Prostate gland (tissue), 2 donors: ENCODE results near the gene APOBEC3F. TPM values are rescaled to one million over a fixed set of nuclear protein-coding genes. Genes with fewer than 3 reads are reported as not detected.

Source experiments
- DNase-seq: peaks from one replicate; pipeline ENCODE4 v3.0.0-alpha.2; 2019; ENCODE audit warnings: low spot score
- H3K27ac ChIP-seq, 2 donors: fragments of 200-600 bp; sonication (generic); 2 replicates each; pipeline ENCODE4 v1.5.1; 2017 to 2019
- H3K27me3 ChIP-seq: fragments of 200-600 bp; sonication (generic); replicated peaks from 2 replicates; pipeline ENCODE4 v1.5.1; 2019; ENCODE audit not compliant: insufficient read depth
- H3K36me3 ChIP-seq, 2 donors: fragments of 200-600 bp; sonication (generic); 1 replicate in 1 of 2; 2 replicates in 1 of 2; pipeline versions ENCODE4 v1.5.1 to v1.8.1; 2017 to 2019
- H3K4me1 ChIP-seq: fragments of 200-600 bp; sonication (generic); replicated peaks from 2 replicates; pipeline ENCODE4 v1.5.1; 2019
- H3K4me3 ChIP-seq, 2 donors: fragments of 200-600 bp; sonication (generic); 2 replicates each; pipeline ENCODE4 v1.5.1; 2017 to 2019
- H3K9me3 ChIP-seq: fragments of 200-600 bp; sonication (generic); 2 replicates; pipeline ENCODE4 v1.5.1; 2017
- CTCF ChIP-seq, 4 experiments: fragments of 200-600 bp in 2 of 4; fragments of 450-650 bp in 2 of 4; sonication (generic) in 2 of 4; IDR thresholded peaks; 1 replicate in 3 of 4; 2 replicates in 1 of 4; pipeline ENCODE4 v1.5.1; 2016 to 2019; ENCODE audit warnings: antibody characterized with exemption in 4 of 4, mild to moderate bottlenecking in 2 of 4, moderate library complexity in 2 of 4
- POLR2A ChIP-seq: fragments of 450-650 bp; IDR thresholded peaks from one replicate; pipeline ENCODE4 v1.6.1; 2016; ENCODE audit warnings: antibody characterized with exemption, mild to moderate bottlenecking
- POLR2AphosphoS5 ChIP-seq: sonication (generic); formaldehyde crosslinking; IDR thresholded peaks from one replicate; pipeline ENCODE4 v1.6.1; 2017; ENCODE audit warnings: antibody characterized with exemption
- WGBS: methylation state at CpG from one replicate; pipeline ENCODE4 v1.1.5; 2018; 5-methylcytosine and 5-hydroxymethylcytosine counted together
- intact Hi-C: fragments of 100-400 bp; cut with DNase I; formaldehyde crosslinking; loops from one replicate; pipeline ENCODE4 v1.14.2; 2022
- total RNA-seq, 2 donors: library from RNA; depleted of rRNA; stranded (reverse); fragments of >200 nt; gene quantifications; one replicate each; pipeline ENCODE4 v1.1.0, GENCODE V29; 2016

Gene APOBEC3F
- total RNA-seq, 2 donors from 2014 or later = 4.4 to 28.3 TPM

- TF ChIP-seq POLR2A (no peak), POLR2AphosphoS5 (no peak), CTCF (IDR thresholded peaks at IDR 0.05) (no peak)
- Histone ChIP-seq H3K27me3 (no peaks in the 10 kb centered on the region), H3K9me3 (no peaks in the 10 kb centered on the region), H3K36me3 (no peaks in the 10 kb centered on the region), H3K27ac (peak overlapping the region; percentile 58 to 66), H3K4me3 (peak overlapping the region; percentile 7 to 18), H3K4me1 (no peaks in the 10 kb centered on the region)
- intact Hi-C loops = no loop called here
- no peak for DNase-seq
- WGBS = 64% methylated on average over 9 of the region's 9 CpGs
These were observed 19.0 kb upstream of the APOBEC3F start for GRCh38 chr22:39021552-39022250.

- Histone ChIP-seq H3K27me3 (no peaks in the 10 kb centered on the region), H3K4me1 (no peaks in the 10 kb centered on the region), H3K27ac (no peak overlapping the region), H3K9me3 (no peaks in the 10 kb centered on the region), H3K4me3 (no peak overlapping the region), H3K36me3 (no peaks in the 10 kb centered on the region)
- TF ChIP-seq POLR2AphosphoS5 (no peak), CTCF (IDR thresholded peaks at IDR 0.05) (no peak), POLR2A (no peak)
- no peak for DNase-seq
- 73% methylated on average over 15 of the region's 15 CpGs for WGBS
- intact Hi-C loops = no loop called here
These were observed 15.9 kb upstream of the APOBEC3F start for GRCh38 chr22:39024519-39025308.

GRCh38 chr22:39026509-39027150 lies 14.0 kb upstream of the APOBEC3F start:
- TF ChIP-seq POLR2A (no peak), CTCF (IDR thresholded peaks at IDR 0.05) (no peak), POLR2AphosphoS5 (no peak)
- Histone ChIP-seq H3K4me3 (no peak overlapping the region), H3K36me3 (no peaks in the 10 kb centered on the region), H3K27me3 (no peaks in the 10 kb centered on the region), H3K4me1 (no peaks in the 10 kb centered on the region), H3K27ac (no peak overlapping the region), H3K9me3 (no peaks in the 10 kb centered on the region)
- intact Hi-C loops = no loop called here
- 88% methylated on average over 12 of the region's 12 CpGs for WGBS
- DNase-seq = no peak

DNA sequence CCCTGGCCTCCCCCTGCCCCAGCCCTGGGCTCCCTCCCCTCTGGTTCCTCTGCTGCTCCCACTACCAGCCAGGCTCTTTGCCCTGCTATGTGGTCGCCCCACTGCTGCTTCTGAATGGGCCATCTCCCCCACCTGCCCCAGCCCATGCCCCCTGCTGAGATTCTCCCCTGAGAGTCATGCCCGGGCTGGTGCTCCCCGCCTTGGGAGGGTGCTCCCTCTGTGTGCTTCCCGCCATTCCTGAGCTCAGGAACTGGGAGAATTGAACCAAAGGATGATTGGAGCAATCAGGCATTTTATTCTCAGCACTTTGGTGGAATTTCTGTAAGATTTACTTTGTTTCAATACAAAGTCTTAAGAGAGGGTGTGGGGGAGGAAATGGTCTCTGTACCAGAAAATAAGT lies 12.9 kb upstream of the APOBEC3F start:
- Histone ChIP-seq H3K4me1 (no peaks in the 10 kb centered on the region), H3K9me3 (no peaks in the 10 kb centered on the region), H3K27ac (no peak overlapping the region), H3K36me3 (no peaks in the 10 kb centered on the region), H3K4me3 (no peak overlapping the region), H3K27me3 (no peaks in the 10 kb centered on the region)
- 83% methylated on average over 4 of the region's 4 CpGs for WGBS
- no peak for DNase-seq
- TF ChIP-seq POLR2A (no peak), CTCF (IDR thresholded peaks at IDR 0.05) (no peak), POLR2AphosphoS5 (no peak)
- intact Hi-C loops = no loop called here
